Adipose tissue (tissue), 3 donors: Measurements from ENCODE around the gene MYBPHL. TPM values are rescaled to one million over a fixed set of nuclear protein-coding genes. Genes with fewer than 3 reads are reported as not detected.

ENCODE experiments used
- H3K27ac ChIP-seq: one replicate; pipeline ENCODE4 v1.5.1; 2013; ENCODE audit warnings: low read depth, low read length
- WGBS, 3 donors: extraction: QIAGEN DNeasy Blood & Tissue Kit; methylation state at CpG; one replicate each; pipeline ENCODE4 v1.1.7; 2013; 5-methylcytosine and 5-hydroxymethylcytosine counted together
- polyA plus RNA-seq, 3 donors: library from polyadenylated mRNA; stranded (reverse); fragments of 200-250 nt; gene quantifications; one replicate each; pipeline ENCODE4 v1.2.3, GENCODE V29; 2013
- donor health status: healthy with polysubstance abuse.
- donor health status: Bipolar disorder and iron deficiency.
- donor health status: healthy.

MYBPHL gene, protein sequence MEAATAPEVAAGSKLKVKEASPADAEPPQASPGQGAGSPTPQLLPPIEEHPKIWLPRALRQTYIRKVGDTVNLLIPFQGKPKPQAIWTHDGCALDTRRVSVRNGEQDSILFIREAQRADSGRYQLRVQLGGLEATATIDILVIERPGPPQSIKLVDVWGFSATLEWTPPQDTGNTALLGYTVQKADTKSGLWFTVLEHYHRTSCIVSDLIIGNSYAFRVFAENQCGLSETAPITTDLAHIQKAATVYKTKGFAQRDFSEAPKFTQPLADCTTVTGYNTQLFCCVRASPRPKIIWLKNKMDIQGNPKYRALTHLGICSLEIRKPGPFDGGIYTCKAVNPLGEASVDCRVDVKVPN
- under 1 TPM; 0.06 to 0.34 (median 0.19) TPM for polyA plus RNA-seq

DNA sequence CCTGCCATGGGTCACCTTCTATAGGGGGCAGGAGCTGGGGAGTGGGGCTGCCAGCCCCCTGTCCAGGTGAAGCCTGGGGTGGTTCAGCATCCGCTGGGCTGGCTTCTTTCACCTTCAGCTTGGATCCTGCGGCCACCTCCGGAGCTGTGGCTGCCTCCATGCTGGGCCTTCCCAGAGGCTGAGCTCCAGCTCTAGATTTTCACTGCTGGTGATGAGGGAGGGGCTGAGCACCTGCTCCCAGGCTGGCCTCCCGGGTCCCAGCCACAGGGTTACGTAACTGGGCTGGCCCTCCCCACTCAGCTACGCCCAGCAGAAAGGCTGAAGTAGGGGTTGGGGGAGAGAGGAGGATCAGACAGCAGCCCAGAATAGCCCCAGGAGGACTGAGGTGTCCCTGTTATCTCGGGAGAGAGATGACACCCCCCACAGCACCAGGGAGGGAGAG lies at the start of gene MYBPHL:
TSS of gene MYBPHL (minus strand) at position 180 of the 442 bp plus-strand sequence. CDS start at position 160, 20 bp downstream.
- 60 to 73% (median 66%) methylated on average over 7 of the region's 7 CpGs for WGBS, 3 donors

DNA sequence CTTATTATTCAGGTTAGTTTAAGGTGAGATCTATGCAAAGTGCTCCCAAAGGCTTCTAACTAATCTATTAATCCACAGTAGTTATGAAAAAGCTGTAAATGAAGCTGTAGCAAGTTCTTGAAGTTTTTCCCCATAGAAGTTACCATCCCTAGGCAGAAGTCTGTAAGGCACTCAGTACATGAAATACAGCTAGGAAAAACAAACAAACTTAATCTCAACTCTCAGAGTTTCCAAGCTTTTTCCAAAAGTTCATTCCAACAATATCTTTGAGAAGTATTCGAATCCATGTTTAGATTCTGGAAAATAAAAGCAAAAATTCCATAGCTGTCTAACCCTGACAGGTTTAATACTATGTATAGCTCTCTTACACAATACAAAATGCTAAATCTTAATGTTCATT lies 49.7 kb upstream of the MYBPHL start:
- H3K27ac ChIP-seq = no peak overlapping the region
- WGBS, 3 donors = 44 to 83% (median 77%) methylated on average over 1 of the region's 1 CpG

More for the DNA sequence above, at the start of gene MYBPHL:
- H3K27ac ChIP-seq = no peak within 1 kb of the TSS

DNA sequence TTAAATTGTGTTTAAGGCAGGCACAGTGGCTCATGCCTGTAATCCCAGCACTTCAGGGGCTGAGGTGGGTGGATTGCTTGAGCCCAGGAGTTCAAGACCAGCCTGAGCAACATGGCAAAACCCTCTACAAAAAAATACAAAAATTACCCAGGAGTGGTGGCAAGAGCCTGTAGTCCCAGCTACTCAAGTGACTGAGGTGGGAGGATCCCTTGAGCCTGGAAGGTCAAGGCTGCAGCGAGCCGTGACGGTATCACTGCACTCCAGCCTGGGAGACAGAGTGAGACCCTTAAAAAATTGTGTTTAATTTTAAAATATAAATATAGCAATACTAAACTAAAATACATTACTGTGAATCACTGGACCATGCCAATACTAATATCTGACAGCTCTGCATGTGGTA lies 48.1 kb upstream of the MYBPHL start:
- WGBS, 3 donors = 95 to 97% (median 97%) methylated on average over 3 of the region's 3 CpGs

DNA sequence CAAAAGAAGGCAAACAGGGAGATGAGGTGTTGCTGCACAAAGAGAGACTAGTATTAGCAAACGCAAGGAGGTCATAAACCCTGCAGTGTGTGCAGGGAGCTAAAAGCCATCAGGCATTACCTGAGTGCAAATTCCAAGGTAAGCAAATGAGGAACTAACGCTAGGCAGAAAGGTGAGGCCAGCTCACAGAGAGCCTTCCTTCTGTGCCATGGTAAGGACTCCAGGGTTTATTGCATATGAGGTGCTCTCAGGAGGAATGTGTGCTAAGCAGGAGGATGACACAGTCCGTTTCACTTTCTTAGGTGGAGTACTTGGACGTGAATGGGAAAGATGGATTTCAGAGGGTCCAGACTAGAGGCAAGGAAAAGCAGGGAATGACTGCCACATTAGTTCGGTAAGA lies 44.6 kb upstream of the MYBPHL start:
- WGBS, 3 donors = 92 to 95% (median 92%) methylated on average over 5 of the region's 5 CpGs
- H3K27ac ChIP-seq = no peak overlapping the region

More for the DNA sequence above, 48.1 kb upstream of the MYBPHL start:
- H3K27ac ChIP-seq = no peak overlapping the region

DNA sequence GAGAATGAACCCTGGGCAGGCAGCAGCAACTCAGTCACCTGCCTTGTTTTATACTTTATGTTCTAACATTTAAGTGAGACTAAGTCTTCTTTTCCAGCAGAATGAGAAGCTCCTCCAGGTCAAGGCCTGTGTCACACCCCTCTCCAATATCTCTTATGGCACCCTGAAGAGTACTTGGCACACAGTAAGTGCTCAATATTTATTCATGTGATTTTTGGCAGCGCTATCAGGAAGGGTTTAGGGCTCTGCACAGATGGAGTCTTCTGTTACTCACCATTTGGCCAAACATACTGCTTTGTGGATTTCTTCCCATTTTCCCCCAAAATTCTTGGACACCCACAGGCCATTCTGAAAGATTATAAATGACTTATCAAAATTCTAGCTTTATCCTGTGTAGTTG lies 43.8 kb upstream of the MYBPHL start:
- no peak overlapping the region for H3K27ac ChIP-seq
- 81 to 94% (median 85%) methylated on average over 1 of the region's 1 CpG for WGBS, 3 donors

DNA sequence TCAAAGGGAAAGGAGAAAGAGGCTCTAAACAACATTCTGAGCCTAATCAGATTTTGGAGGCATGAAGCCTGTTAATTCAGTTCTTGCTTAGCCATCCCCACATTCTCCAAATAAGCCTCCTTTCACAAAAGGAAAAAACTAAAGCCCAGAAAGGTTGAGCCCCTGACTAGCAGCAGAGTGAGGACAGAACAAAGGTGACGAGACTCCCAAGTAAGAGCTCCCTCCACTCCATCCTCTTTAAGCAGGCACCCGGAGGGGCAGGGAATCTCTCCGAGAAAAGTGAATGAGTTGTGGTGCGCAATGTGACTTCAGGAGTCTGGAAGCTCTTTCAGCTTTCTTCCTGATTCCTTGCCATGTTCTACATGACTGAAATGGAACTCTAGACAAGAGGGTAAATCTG lies 43.4 kb upstream of the MYBPHL start:
- H3K27ac ChIP-seq = no peak overlapping the region
- WGBS, 3 donors = 89 to 94% (median 92%) methylated on average over 4 of the region's 4 CpGs

DNA sequence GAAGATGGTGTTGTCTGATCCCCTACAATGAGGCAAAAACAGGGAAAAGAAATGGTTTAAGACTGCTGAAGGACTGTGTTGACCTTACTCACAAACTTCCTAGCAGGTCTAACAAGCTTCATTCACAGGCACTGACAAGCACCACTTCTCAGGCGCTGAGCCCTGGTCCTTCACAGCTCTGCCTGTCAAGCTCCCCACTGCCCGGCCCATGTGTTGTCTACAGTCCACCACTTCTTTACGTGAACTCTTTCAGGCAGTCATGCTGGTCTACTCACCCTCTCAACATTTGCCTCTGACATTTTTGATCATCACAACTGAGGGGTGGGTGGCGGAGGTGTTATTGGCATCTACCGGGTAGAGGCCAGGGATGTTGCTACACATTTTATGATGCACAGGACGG lies 40.7 kb upstream of the MYBPHL start:
- 94 to 95% (median 94%) methylated on average over 6 of the region's 6 CpGs for WGBS, 3 donors
- H3K27ac ChIP-seq = no peak overlapping the region

DNA sequence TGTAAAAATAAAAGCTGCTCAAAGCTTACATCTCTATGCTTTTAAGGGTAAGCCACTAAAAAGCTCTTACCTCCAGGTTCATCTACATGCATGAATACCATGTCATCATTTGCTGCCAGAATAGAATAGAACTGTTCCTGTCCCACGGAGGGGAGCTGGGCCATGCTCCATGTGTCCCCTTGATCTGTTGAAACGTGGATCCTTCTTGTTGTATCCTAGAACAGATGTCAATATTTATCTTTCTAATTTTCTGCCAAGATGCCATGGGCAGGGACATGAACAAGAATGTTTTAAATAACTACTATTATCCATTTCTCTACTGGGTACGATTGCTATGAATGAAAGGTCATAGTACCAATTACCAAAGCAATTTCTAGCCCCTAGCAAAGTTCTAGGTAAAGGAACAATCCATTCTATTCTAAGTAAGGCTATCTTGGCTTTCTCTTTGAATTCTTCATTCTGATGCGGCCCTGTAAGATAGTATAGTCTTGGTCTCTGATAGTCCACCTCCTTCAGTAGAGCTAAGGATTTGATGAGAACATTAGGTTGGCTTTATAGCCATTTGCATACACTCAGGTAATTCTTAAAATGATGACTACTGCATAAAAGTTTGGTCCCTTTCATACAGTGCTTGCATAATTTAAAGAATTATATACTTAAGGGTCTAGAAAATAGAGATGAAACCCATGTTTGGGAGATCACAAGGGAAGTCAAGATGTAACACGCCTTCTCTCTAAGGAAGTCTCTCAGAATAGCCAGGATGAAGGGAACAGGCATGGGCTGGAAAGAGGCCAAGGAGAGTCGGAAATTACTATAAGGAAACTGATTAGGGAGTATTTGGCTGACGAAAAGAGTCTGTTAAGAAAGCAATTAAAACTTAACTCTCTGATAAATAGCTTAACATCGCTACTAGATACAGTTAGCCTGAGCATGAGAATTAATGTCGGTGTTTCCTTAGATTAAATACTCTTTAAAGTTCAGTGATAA lies 35.4 kb upstream of the MYBPHL start:
- no peak overlapping the region for H3K27ac ChIP-seq
- 61 to 69% (median 66%) methylated on average over 9 of the region's 9 CpGs for WGBS, 3 donors

DNA sequence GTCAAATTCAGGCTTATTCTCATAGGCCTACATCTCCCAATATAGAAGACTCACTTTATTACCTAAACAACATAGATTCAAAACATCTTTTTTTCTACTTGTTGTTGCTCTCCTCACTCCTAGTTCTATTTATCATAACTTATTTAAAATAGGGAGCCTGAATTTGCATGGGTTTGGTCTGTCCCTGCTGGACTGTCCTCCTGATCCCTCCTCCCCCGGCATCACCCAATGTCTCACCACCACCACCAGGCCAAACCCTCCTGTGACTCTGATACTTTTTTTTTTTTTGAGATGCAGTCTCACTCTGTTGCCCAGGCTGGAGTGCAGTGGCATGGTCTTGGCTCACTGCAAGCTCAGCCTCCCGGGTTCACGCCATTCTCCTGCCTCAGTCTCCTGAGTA lies 31.8 kb upstream of the MYBPHL start:
- no peak overlapping the region for H3K27ac ChIP-seq
- 97 to 98% (median 97%) methylated on average over 3 of the region's 3 CpGs for WGBS, 3 donors

DNA sequence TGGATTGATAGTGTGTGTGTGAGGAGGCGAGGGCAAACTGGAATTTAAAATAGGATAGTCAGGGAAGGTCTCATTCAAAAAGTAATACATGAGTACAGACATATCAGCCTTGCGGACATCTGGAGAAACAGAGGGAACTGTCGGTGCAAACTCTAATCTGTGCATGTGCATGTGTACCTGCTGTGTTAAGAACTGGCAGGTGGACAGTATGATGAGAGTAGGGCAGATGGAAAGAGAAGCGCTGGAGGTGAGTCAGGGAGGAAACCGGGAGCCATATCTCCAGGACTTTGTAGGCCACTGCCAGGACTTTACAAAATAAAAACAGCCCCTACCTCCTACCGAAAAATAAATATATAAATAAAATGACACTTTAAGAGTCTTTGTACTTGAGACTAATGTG lies 31.3 kb upstream of the MYBPHL start:
- 92 to 95% (median 94%) methylated on average over 6 of the region's 6 CpGs for WGBS, 3 donors
- no peak overlapping the region for H3K27ac ChIP-seq

DNA sequence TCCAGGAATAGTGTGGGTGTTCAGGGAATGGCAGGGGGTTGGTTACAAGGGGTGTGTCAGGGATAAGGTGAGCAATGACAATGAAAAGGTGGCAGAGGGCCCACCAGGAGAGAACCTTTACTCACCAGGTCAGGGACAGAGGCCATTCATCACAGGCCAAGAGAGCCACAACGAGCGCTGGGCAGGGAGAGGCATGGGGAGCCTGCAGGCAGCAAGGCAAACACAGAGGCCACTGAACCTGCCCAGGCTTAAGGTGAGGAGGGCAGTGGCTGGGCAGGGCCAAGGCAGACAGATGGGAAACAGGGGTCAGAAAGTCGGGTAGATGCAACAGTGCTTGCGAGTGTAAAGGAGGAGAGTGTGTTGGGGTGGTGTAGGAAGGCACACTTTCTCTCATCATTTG lies 28.3 kb upstream of the MYBPHL start:
- 87 to 93% (median 90%) methylated on average over 4 of the region's 4 CpGs for WGBS, 3 donors
- H3K27ac ChIP-seq = no peak overlapping the region

DNA sequence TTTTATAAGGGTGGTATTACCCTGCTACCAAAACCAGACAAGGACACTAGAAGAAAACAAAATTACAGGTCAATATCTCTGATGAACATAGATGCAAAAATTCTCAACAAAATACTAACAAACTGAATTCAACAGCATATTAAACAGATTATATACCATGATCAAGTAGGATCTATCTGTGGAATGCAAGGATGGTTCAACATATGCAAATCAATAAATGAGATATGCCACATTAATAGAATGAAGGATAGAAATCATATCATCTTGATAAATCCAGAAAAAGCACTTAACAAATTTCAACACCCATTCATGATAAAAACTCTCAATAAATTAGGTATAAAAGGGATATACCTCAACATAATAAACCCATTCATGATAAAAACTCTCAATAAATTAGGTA lies 24.3 kb upstream of the MYBPHL start:
- H3K27ac ChIP-seq = no peak overlapping the region

DNA sequence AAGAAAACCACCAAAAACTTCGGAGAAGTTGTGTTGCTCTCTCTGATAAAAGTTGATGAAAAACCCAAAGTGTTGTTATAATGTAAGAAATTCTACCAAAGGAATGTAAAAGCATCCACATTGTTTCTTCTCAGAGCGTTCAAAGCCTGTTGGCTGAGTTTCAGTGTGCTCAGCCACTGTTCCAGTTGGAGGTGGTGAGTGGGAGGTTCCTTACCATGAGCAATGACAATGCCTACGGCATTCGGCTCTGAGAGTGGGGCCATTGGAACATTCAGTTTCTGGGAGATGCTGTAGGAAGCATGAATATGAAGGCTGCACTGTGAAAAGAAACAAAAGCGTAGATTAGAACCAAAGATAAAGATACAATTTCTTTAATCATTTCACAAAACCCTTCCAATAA lies 20.5 kb upstream of the MYBPHL start:
- H3K27ac ChIP-seq = no peak overlapping the region
- 82 to 90% (median 84%) methylated on average over 5 of the region's 5 CpGs for WGBS, 3 donors

DNA sequence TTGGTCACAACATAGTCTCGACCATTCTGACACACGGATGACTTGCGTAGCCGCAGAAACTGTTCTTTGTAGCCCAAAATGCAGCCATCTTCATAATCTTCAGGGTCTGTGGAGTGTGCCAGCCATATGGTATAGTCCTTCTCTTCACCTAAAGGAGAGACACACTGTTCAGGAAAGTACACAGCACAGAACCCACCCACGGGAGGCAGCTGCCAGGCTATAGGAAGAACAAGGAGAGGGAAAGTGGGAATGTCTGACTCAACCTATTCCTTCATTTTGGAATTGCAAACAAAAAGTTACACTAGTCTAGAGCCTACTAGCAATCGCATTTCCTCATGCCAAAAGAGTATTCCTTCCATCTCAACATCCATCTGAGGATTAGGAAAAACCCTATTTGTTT lies 16.2 kb upstream of the MYBPHL start:
- 92 to 95% (median 94%) methylated on average over 6 of the region's 6 CpGs for WGBS, 3 donors
- no peak overlapping the region for H3K27ac ChIP-seq

DNA sequence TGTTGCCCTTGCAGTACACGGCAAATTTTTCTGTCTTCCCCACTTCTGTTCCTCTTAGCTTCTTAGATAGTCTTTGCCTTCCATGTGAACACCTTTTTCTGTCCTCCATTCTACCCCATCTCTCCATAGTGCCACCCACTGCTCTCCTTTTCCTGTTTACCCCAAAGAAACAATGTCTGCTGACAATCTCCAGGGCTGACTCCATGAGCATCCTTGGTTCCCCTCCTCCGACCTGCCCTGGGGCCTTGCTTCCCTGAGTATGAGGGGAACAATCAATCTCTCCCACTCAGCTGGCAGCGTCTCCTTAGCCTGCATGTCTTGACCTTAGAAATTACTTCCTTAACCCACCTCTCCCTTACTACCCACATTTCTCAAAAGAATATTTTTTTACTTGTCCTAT lies 12.3 kb upstream of the MYBPHL start:
- 87 to 95% (median 94%) methylated on average over 3 of the region's 3 CpGs for WGBS, 3 donors
- H3K27ac ChIP-seq = no peak overlapping the region

DNA sequence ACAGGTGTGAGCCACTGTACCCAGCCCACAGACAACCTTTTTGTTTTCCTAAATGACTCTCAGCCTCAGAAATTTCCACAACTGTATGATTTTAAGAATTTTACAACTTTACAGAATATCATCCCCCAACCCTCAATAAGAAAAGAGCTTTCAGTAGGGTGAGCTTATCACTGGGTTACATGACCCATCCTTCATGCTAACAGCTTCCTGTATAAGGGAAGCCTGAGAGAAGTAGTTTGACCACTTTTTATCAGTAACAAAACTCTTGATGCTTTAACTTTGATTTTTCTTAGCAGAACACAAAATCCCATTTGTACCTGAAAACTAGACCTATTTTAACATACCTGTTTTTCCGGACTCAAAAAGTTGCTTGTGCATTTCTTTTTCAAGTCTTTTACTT lies 9.7 kb upstream of the MYBPHL start:
- 90 to 98% (median 91%) methylated on average over 1 of the region's 1 CpG for WGBS, 3 donors
- no peak overlapping the region for H3K27ac ChIP-seq

DNA sequence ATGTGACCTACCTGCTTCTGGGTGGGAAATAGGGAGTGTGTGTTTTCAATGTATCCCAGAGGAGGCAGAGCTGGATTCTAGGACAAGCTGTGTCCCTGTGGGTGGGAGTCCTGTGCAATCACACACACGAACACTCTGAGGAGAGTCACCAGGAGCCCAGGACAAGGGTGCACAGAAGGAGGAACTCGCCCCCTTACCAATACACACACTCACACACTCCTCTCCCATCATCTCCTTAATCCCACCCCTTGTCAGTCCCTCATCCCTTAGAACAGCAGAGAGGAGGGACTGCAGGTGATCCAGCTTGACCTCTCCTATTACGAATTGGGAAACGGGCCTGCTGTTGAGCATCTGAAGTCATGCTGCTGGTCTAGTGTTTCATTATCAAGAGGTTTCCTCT lies 8.5 kb upstream of the MYBPHL start:
- WGBS, 3 donors = 90 to 95% (median 90%) methylated on average over 4 of the region's 4 CpGs
- H3K27ac ChIP-seq = no peak overlapping the region

DNA sequence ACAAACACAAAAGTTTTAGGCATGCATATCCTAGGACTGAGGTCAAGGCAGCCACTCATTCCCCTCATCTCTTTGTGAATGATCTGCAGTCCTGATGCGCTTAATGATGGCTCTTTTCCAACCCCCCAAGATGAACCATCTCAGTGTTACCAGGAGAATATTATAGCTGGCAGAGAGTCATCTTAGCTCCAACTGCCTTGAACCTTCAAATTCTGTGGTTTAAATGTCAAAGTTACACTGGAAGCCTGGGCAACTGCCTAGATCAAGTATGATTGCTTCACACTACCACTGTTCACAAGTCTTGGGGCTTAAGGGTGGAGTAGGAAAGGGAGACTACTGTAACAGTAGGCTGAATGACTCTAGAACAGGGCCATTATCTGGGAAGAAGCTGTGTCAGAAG lies 8.0 kb upstream of the MYBPHL start:
- H3K27ac ChIP-seq = no peak overlapping the region
- 95 to 100% (median 97%) methylated on average over 1 of the region's 1 CpG for WGBS, 3 donors

DNA sequence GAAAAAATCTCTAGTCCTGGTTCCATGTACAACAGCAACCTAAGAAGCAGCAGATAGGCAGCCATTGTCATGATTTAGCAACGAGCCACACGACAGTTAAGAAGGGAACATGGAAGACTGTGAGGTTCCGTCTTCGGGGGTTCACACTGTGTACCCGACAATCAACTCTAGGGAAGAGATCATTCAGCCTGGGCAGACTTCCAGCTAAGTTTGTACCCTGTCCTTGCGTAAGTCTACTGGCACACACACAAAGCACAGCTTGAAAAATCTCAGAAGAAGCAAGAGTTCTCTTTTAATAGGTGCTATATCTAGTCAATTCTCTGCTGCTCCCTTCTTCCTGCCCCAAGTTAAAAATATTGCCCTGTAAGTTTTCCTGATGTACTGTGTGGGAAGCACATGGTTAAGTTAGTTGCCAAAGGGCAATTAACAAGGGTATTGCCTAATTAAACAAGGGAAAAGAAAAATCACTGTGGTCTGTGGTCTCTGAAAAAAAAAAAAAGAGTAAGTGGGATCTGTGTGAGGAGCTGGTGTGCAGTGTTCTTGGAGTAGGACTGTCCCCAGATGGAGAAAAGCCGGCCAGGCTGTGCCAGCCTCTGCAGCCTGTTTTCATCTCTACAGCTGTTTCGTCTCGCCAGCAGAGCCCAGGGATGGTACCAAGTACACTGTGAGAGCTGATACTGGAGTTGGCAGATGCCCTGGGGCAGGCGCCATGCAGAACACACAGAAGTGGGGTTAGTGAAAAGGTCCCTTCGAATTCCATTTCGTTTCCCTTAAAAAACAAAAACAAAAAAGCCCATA lies 6.4 kb upstream of the MYBPHL start:
- WGBS, 3 donors = 72 to 83% (median 77%) methylated on average over 12 of the region's 12 CpGs
- no peak overlapping the region for H3K27ac ChIP-seq
